K562 treated with DMSO at 1 percent for 24 hours (cell line): ENCODE data around the gene APOBEC3A. TPM values are rescaled to one million over a fixed set of nuclear protein-coding genes. Genes with fewer than 3 reads are reported as not detected.

Source experiments
- total RNA-seq: library from RNA; unstranded; fragments of 300-600 nt; gene quantifications from 2 replicates; pipeline ENCODE4 v1.2.3, GENCODE V29; 2022; ENCODE audit warnings: low read depth; ENCODE audit not compliant: insufficient read depth

APOBEC3A gene
- total RNA-seq: not detected in 2 replicates

DNA sequence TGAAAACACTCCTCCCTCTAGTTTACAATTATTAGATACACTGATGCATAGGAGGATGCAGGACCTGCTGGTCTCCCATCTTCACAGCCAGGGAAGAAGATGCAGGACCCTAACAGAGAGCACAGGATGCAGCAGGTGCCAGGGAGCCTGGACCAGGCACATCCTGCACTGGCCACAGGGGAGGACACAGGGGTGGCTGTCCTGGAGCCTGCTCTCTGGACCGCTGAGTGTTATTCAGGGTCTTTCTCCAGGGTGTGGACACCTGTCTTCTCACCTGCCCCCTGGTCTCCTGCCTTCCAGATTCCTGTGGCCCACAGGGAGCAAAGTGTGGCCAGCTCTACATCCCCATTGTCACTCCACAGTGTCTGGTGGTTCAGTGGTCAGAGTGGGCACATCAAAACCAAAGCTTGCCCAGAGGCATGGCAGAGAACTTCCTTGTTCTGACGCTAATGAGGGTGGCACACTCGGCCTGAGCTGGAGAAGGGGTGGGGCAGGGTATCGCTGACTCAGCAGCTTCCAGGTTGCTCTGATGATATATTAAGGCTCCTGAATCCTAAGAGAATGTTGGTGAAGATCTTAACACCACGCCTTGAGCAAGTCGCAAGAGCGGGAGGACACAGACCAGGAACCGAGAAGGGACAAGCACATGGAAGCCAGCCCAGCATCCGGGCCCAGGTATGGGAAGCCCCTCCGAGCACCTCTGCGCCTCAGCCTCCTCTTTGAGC is at the start of gene APOBEC3A:
Gene APOBEC3A (plus strand): TSS at position 564 of the 725 bp plus-strand sequence. CDS start 83 bp downstream, at position 647.

DNA sequence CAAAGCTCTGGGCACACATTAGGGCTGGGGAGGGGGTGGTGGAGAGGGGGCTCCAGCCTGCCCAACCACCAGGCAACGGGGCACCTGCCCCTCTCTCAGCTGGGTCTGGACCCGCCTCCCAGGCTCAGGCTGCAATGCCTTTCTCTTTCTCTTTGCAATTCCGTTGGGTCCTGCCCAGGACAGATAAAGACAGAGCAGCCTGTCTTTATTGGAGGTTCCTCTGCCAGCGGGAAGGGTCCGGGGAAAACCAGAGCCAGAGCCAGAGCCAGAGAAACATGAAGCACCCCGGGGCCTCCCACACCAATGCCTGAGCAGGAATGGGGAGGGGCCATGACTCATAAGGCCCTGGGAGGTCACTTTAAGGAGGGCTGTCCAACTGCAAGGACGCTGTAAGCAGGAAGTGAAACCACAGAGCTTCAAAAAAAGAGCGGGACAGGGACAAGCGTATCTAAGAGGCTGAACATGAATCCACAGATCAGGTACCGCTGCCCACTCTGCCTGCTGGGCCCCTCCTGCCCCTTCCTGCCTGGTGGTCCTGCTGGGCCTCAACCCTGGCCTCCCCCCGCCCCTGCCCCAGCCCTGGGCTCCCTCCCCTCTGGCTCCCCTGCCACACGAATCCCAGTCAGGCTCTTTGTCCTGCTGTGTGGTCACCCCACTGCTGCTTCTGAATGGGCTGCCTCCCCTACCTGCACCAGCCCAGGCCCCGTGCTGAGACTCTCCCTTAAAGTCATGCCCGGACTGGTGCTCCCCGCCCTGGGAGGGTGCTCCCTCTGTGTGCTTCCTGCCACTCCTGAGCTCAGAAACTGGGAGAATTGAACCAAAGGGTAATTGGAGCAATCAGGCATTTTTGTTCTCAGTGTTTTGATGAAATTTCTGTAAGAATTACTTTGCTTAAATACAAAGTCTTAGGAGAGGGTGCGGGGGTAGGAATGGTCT is 24.9 kb downstream of the APOBEC3A start, which contains the start of gene APOBEC3B:
Gene APOBEC3B (plus strand): TSS at position 356 of the 936 bp plus-strand sequence. CDS start 107 bp downstream, at position 463.

Other genes with a start within 250 kb of the APOBEC3A start
- 72.7 and 74.5 TPM in 2 replicates for gene SUN2, start 201.6 kb upstream of the APOBEC3A start, total RNA-seq
- gene DNAL4, start 163.5 kb upstream of the APOBEC3A start, total RNA-seq: 15.3 and 16.5 TPM in 2 replicates
- 5.1 and 5.8 TPM in 2 replicates for gene NPTXR, start 113.6 kb upstream of the APOBEC3A start, total RNA-seq
- gene CBX6, start 85.4 kb upstream of the APOBEC3A start, total RNA-seq: 12.3 and 12.5 TPM in 2 replicates
- gene APOBEC3B, start 24.7 kb downstream of the APOBEC3A start, total RNA-seq: 65.1 and 67.3 TPM in 2 replicates
- 44.4 and 50.0 TPM in 2 replicates for gene APOBEC3C, start 56.6 kb downstream of the APOBEC3A start, total RNA-seq
- gene APOBEC3D, start 63.5 kb downstream of the APOBEC3A start, total RNA-seq: 5.3 and 6.7 TPM in 2 replicates
- 4.4 TPM in 2 replicates for gene APOBEC3F, start 83.3 kb downstream of the APOBEC3A start, total RNA-seq
- 9.4 and 10.8 TPM in 2 replicates for gene APOBEC3G, start 119.7 kb downstream of the APOBEC3A start, total RNA-seq
- gene APOBEC3H, start 139.6 kb downstream of the APOBEC3A start, total RNA-seq: not detected in 2 replicates
- 7.4 and 9.1 TPM in 2 replicates for gene CBX7, start 195.1 kb downstream of the APOBEC3A start, total RNA-seq